Duodenal mucosa (tissue), 2 donors: ENCODE results near the gene LRRC25.

Experiments used
- H3K27ac ChIP-seq: one replicate; pipeline ENCODE4 v1.7.0; 2013; ENCODE audit warnings: low read depth, low read length
- H3K27me3 ChIP-seq, 2 donors: one replicate each; pipeline ENCODE4 v1.7.0; 2013; ENCODE audit warnings: low read length in 2 of 2, control low read depth in 1 of 2; ENCODE audit not compliant: insufficient read depth in 2 of 2, control insufficient read depth in 1 of 2
- H3K36me3 ChIP-seq, 2 donors: one replicate each; pipeline ENCODE4 v1.7.0; 2013; ENCODE audit warnings: low read length in 2 of 2, control low read depth in 1 of 2; ENCODE audit not compliant: insufficient read depth in 2 of 2, control insufficient read depth in 1 of 2
- H3K4me1 ChIP-seq, 2 donors: one replicate each; pipeline ENCODE4 v1.7.0; 2013; ENCODE audit warnings: low read length in 2 of 2, control low read depth in 1 of 2; ENCODE audit not compliant: insufficient read depth in 2 of 2, control insufficient read depth in 1 of 2
- H3K4me3 ChIP-seq, 2 donors: one replicate each; pipeline ENCODE4 v1.7.0; 2013; ENCODE audit warnings: low read length in 2 of 2, low read depth in 1 of 2
- H3K9ac ChIP-seq, 2 donors: one replicate each; pipeline ENCODE4 v1.7.0; 2013; ENCODE audit warnings: low read length in 2 of 2, low read depth in 1 of 2
- H3K9me3 ChIP-seq, 2 donors: one replicate each; pipeline ENCODE4 v1.7.0; 2013; ENCODE audit warnings: low read length in 2 of 2, control low read depth in 1 of 2; ENCODE audit not compliant: control insufficient read depth in 1 of 2

Gene LRRC25

DNA sequence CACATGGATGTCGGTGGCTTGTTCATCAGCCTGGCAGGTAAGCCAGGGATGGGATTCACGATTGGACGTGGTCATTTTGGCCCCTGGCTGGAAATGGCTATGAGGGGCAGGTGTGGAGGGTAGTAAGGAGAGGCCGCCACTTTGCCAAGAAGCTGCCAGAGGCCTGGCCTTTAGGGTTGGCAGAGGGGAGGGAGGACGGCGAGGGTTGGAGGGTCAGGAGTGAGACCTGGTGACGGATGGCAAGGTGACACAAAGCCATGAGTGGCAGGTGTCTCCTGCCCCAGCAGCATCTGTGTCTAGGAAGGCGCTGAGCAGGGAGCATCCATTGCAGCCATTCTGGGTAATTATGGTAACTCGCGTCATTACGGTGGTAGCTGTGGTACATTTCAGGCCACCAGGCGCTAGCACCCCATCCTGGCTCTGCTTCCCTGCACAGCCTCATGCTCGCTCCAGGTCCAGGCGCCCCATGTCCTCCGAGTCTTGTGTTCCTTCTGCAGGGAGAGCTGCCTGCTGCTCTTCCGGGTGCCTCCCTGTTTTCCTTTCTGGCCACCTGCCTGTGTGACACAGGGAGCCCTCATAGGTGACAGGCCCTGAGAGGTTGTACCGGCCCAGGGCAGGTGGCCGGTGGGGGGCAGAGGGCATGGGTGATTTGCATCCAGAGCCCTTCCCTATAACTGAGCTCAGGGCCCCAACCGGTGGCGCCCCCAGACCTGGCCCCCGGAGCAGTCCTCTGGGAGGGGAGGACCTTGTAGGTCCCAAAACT is 26.0 kb upstream of the LRRC25 start:
- Histone ChIP-seq H3K27ac (no peak overlapping the region), H3K4me3 (peak overlapping the region in 1 of 2 donors; percentile 36), H3K36me3 (peaks cover 0 to 5% of the 10 kb centered on the region in 2 donors), H3K4me1 (peaks cover 36 to 47% of the 10 kb centered on the region in 2 donors), H3K27me3 (peaks cover 0 to 2% of the 10 kb centered on the region in 2 donors), H3K9me3 (no peaks in the 10 kb centered on the region), H3K9ac (peak overlapping the region in 1 of 2 donors; percentile 12)

DNA sequence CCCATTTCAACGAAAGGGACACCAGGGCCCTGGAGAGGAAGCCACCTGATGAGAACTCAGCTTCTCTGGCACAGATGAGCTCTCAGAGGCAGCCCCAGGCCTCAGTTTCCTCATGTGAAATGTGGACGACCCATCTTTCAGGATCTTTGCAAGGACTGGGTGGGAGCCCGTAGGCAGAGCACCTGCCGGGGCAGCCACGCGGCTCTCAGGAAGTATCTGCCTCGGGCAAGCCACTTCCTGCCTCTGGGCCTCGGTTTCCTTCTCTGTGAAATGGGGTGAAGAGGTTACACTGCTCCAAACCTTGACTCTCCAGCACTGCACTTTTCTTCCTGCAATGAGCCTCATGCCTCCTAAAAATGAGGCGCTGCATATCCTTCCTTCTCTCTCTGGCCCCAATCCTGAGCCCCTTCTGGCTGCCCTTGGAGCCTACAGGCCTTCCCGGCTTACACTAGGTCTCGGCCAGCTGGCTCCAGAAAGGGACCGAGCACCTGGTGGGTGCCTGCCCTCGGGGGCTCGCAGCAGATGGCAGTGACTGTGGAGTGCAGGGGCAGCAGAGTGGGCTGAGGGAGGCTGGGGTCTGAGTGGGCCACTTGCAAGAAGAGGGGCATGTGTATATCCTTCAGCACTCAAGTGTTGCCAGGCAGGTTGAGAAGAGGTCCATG is 25.2 kb upstream of the LRRC25 start:
- Histone ChIP-seq H3K36me3 (peaks cover 0 to 5% of the 10 kb centered on the region in 2 donors), H3K27me3 (peaks cover 0 to 9% of the 10 kb centered on the region in 2 donors), H3K4me1 (peaks cover 42 to 53% of the 10 kb centered on the region in 2 donors), H3K27ac (no peak overlapping the region), H3K9me3 (no peaks in the 10 kb centered on the region), H3K9ac (no peak overlapping the region), H3K4me3 (peak overlapping the region in 1 of 2 donors; percentile 36)

DNA sequence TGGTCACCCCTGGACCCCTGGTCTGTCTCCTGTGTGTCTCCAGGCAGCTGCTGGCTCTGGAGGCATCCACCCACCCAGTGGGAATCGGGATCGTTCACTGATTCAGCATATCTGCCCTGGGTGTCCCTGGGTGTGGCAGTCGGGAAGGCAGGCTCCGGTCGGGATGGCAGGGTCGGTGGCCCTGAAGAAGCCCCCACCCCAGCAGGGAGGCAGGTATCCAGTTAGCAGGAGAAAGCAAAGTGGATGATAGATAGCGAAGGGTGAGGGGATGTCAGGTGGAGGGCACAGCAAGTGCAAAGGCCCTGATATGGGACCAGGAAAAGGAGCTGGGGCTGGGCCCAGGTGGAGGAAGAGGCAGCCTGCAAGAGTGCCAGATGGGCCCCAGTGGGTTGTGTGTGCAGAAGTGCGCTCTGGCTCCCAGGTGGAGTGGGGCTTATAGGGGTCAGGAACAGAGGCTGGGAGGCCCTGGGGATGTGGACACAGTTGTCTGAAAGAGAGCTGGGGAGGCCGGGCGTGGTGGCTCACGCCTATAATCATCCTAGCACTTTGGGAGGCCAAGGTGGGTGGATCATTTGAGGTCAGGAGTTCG is 24.0 kb upstream of the LRRC25 start:
- Histone ChIP-seq H3K4me1 (peaks cover 47 to 60% of the 10 kb centered on the region in 2 donors), H3K9ac (peak overlapping the region; percentile 18 to 63), H3K4me3 (peak overlapping the region; percentile 29 to 32)

DNA sequence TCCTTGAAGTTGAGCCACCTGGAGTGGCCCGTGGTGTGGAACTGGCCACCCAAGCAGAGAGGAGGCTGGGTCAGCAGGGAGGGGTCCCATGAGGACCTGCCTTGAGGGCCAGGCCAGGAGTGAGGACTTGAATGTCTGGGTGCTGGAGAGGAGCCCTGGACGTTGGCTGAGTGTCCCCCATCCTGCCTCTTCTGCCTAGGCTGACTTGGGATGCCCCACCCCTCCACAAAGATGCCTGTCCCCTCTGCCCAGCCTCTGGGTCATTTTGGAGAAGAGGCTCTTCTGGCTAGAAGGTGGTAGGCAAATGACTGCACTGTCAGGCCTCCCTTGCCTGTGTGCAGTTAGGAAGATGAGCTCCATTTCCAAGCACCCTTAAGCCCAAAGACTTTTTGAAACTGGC is 23.5 kb upstream of the LRRC25 start:
- Histone ChIP-seq H3K36me3 (peaks cover 0 to 5% of the 10 kb centered on the region in 2 donors), H3K27me3 (peaks cover 13 to 14% of the 10 kb centered on the region in 2 donors), H3K4me3 (peak overlapping the region; percentile 29 to 32), H3K9me3 (no peaks in the 10 kb centered on the region), H3K27ac (no peak overlapping the region), H3K4me1 (peaks cover 46 to 66% of the 10 kb centered on the region in 2 donors), H3K9ac (peak overlapping the region; percentile 18 to 63)

More for the DNA sequence above, 24.0 kb upstream of the LRRC25 start:
- Histone ChIP-seq H3K27me3 (peaks cover 9 to 12% of the 10 kb centered on the region in 2 donors), H3K36me3 (peaks cover 0 to 5% of the 10 kb centered on the region in 2 donors), H3K9me3 (no peaks in the 10 kb centered on the region), H3K27ac (no peak overlapping the region)

DNA sequence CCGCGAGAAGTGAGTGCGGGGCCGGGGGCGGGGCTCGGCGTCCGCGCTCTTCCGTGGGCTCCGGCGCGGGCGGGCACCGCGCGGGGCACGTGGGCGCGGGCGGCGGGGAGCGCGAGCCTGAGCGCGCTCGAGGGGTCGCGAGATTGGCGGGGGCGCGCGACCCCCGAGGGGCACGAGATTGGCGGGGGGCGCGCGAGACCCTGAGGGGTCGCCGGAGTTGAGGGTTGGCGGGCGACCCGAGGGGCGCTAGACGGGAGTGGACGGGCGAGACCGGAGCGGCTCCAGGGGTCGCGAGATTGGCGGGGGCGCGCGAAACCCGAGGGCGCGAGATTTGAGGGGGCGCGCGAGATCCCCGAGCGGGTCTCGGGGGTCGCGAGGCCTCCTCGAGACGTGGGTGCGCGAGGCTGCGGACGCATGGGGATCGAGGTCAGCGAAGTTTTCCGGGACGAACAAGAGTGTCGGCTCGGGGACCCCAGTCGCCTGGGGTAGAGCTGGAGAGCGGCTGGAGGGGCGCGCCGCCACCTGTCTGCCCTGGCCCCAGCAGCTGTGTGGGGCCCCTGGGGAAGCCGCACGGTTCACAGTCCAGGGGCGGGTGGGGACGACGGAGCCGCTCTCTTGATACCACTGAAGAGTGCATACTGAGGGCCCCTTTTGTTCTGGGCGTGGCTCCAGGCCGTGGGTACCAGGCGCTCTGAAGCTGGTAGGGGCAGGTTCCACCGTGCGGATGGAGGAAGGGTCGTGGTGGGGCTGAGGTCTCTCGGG is 22.5 kb upstream of the LRRC25 start:
- peaks cover 50 to 71% of the 10 kb centered on the region in 2 donors for H3K4me1 ChIP-seq

DNA sequence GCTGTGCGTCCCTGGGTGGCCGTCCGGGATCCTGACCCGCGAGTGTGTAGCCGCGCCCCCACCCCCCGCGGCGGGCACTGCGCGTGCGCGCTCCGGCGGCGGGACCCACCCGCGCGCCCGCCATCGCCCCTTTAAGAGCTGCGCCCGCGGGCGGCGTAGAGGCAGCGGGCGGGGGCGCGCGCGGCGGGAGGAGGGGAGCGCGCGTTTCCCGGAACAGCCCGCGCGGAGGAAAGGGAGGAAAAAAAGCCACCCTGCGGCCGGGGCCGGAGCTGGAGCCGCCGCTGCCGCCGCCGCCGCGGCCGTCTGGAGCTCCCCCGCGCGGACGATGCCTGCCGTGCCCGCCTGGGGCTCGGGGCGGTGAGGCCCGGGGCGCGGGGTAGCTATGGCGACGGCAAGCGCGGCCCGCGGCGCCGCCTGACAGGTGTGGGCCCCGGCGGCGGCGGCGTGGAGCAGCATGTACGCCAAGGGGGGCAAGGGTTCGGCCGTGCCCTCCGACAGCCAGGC is 21.8 kb upstream of the LRRC25 start, which contains the start of gene SSBP4:
TSS of gene SSBP4 (plus strand) at position 204 of the 504 bp plus-strand sequence. CDS start at position 455, 251 bp downstream.
- Histone ChIP-seq H3K4me3 (peak within 1 kb of the TSS; percentile 67 to 69), H3K9me3 (no peaks in the 10 kb centered on the region), H3K27ac (peak within 1 kb of the TSS; percentile 81), H3K27me3 (peaks cover 21 to 22% of the 10 kb centered on the region in 2 donors), H3K36me3 (peaks cover 0 to 5% of the 10 kb centered on the region in 2 donors), H3K9ac (peak within 1 kb of the TSS; percentile 39 to 61), H3K4me1 (peaks cover 56 to 78% of the 10 kb centered on the region in 2 donors)

More for the DNA sequence above, 22.5 kb upstream of the LRRC25 start:
- H3K9ac ChIP-seq: peak overlapping the region; percentile 26 to 33
- H3K27ac ChIP-seq: peak overlapping the region; percentile 22
- H3K9me3 ChIP-seq: no peaks in the 10 kb centered on the region
- peak overlapping the region; percentile 64 to 67 for H3K4me3 ChIP-seq
- peaks cover 0 to 5% of the 10 kb centered on the region in 2 donors for H3K36me3 ChIP-seq
- peaks cover 17 to 21% of the 10 kb centered on the region in 2 donors for H3K27me3 ChIP-seq

DNA sequence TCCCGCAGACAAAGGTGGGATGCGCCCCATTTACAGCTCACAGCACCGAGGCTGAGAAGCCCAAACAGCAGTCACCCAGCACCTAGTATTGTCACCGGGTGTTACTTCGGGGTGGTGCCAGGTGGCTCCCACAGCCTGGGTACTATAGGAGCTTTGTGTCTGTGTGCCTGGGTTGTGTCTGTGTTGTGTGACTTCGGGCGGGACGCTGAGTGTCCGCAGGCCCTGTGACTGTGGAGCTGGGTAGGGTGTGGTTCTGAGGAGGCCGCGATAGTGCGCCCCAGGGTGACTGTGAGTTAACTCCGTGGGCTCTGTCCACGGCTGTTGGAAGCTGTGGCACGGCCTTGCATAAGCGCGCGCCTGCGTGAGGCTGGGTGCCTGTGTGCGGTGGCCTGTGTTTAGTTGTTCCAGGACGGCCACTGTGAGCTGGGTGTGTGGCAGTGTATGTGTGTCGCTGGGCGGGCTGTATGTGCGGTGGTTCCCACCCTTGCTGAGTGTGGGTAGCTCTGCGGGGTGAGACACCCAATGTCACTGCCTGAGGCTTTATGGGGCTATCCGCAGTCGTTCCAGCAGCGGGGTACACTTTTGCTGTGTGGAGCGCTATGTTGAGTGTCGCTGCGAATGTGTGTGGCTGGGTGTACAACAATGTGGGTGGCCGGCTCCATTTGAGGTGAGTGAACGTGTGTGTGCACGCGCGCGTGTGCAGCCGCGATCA is 21.2 kb upstream of the LRRC25 start:
- Histone ChIP-seq H3K36me3 (peaks cover 0 to 5% of the 10 kb centered on the region in 2 donors), H3K4me1 (peaks cover 54 to 78% of the 10 kb centered on the region in 2 donors), H3K4me3 (peak overlapping the region; percentile 67 to 69), H3K27ac (peak overlapping the region; percentile 81), H3K9me3 (no peaks in the 10 kb centered on the region), H3K9ac (peak overlapping the region; percentile 39 to 61), H3K27me3 (peaks cover 21 to 22% of the 10 kb centered on the region in 2 donors)

DNA sequence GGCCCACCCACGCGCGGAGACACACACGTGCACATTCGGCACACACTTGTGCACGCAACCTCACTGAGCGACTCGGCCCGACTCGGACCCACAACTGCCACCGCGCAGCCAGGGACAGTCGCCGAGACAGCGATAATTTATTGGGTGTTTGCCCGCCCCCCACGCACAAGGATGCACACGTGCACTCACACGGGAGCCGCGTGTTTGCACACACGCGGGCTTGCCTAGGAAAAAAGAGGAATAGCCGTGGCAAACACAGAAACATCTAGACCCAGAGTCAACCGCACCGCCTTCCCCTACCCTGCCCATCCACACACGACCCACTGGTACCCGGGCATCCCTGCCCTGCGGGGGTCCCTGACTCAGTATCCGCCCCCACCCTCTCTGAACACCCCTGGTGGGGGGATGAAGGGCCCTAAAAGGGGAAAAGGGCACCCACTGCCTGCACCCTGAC is 20.6 kb upstream of the LRRC25 start:
- H3K4me1 ChIP-seq: peaks cover 48 to 72% of the 10 kb centered on the region in 2 donors

More for the DNA sequence above, 20.6 kb upstream of the LRRC25 start:
- peaks cover 0 to 5% of the 10 kb centered on the region in 2 donors for H3K36me3 ChIP-seq
- no peaks in the 10 kb centered on the region for H3K9me3 ChIP-seq
- peaks cover 21 to 22% of the 10 kb centered on the region in 2 donors for H3K27me3 ChIP-seq
- peak overlapping the region; percentile 67 to 69 for H3K4me3 ChIP-seq
- peak overlapping the region; percentile 92 for H3K27ac ChIP-seq
- peak overlapping the region; percentile 6 to 39 for H3K9ac ChIP-seq
